H1 (cell line): ENCODE results near the gene APOM. TPM values are rescaled to one million over a fixed set of nuclear protein-coding genes. Genes with fewer than 3 reads are reported as not detected.

Source experiments
- EP300 ChIP-seq, 2 experiments: IDR thresholded peaks; 1 replicate in 1 of 2; 2 replicates in 1 of 2; pipeline ENCODE4 v1.6.1; 2011 to 2012; ENCODE audit warnings: low read depth in 2 of 2, low read length in 2 of 2, mild to moderate bottlenecking in 2 of 2, borderline replicate concordance in 1 of 2, inconsistent platforms in 1 of 2, moderate library complexity in 1 of 2
- EZH2 ChIP-seq: fragments of 200-600 bp; sonication (generic); IDR thresholded peaks from 2 replicates; pipeline ENCODE4 v1.7.1; 2012; ENCODE audit warnings: low read depth, mild to moderate bottlenecking, moderate library complexity, low read length, inconsistent platforms; ENCODE audit not compliant: severe bottlenecking
- JUN ChIP-seq: IDR thresholded peaks from 2 replicates; pipeline ENCODE4 v1.6.1; 2011; ENCODE audit warnings: low read depth, mild to moderate bottlenecking, improper control_type of control experiment, low read length
- POLR2A ChIP-seq, 2 experiments: IDR thresholded peaks; 1 replicate in 1 of 2; 2 replicates in 1 of 2; pipeline ENCODE4 v1.6.1; 2011; ENCODE audit warnings: low read depth in 2 of 2, low read length in 2 of 2, mild to moderate bottlenecking in 2 of 2; ENCODE audit errors: control extremely low read depth in 1 of 2
- POU5F1 ChIP-seq: IDR thresholded peaks from 2 replicates; pipeline ENCODE4 v1.6.1; 2011; ENCODE audit warnings: low read depth, mild to moderate bottlenecking, low read length, moderate library complexity
- RBBP5 ChIP-seq: IDR thresholded peaks from 2 replicates; pipeline ENCODE4 v1.7.1; 2012; ENCODE audit warnings: low read depth, mild to moderate bottlenecking, inconsistent platforms, low read length, moderate library complexity, borderline replicate concordance
- polyA plus RNA-seq, 7 experiments: library from polyadenylated mRNA; depleted of rRNA in 3 of 7; stranded (reverse) in 5 of 7; unstranded in 2 of 7; fragments of >200 nt in 5 of 7; fragments of 200-250 nt in 2 of 7; gene quantifications; 1 replicate in 5 of 7; 2 replicates in 1 of 7; 4 replicates in 1 of 7; pipeline versions ENCODE4 v1.2.1 to v1.2.3, GENCODE V29; 2011 to 2013; ENCODE audit warnings: missing spikeins in 2 of 7, mixed read lengths in 2 of 7
- total RNA-seq: library from RNA; stranded (reverse); fragmentation: NEBNext Ultra II Directional; extraction: Animal tissue kit (Norgen Biotek cat#: 25700); gene quantifications from 2 replicates; pipeline ENCODE4 v1.2.1, GENCODE V29; 2021

Gene APOM
- total and polyA plus RNA-seq, 2 of the 8 experiments (the other 6 are each of a cell fraction or from before 2014, with no cell fraction given): 3.4 to 12.0 TPM

GRCh38 chr6:31660381-31661261 is 4.9 kb downstream of the APOM start, which contains the start of gene C6orf47 (continued):
- TF ChIP-seq EZH2: no peak
- TF ChIP-seq JUN: no peak
- no peak for TF ChIP-seq POU5F1
- peak in 1 of 2 experiments; percentile 83; a peak in 2 of 3 replicates for TF ChIP-seq POLR2A (IDR thresholded peaks at IDR 0.05; ENCODE audit: control extremely low read depth in 1 of 2, low read depth in 2 of 2, low read length in 2 of 2)
- TF ChIP-seq EP300 (IDR thresholded peaks at IDR 0.05; ENCODE audit: borderline replicate concordance in 1 of 2, low read depth in 2 of 2, low read length in 2 of 2): no peak
- TF ChIP-seq RBBP5: no peak
